HG03108 (cell line): ENCODE measurements around the gene TRIM15.
"Not testable (repeated sequence)": the region's sequence is repeated elsewhere in the genome, so short reads cannot be mapped to it uniquely, and the experiment has no call there.

Experiments used
- ATAC-seq: cut with Tn5 transposase; IDR thresholded peaks from one replicate; pipeline ENCODE4 v1.9.1; 2021; ENCODE audit warnings: moderate library complexity; ENCODE audit not compliant: unreplicated experiment

The TRIM15 gene

GRCh38 chr6:30162265-30163089, 869 bp upstream of the TRIM15 start:
- ATAC-seq, result no peak

GRCh38 chr6:30163918-30164654, 740 bp downstream of the TRIM15 start:
- ATAC-seq, result no peak

- ATAC-seq, result no peak
These were observed 1.4 kb downstream of the TRIM15 start for GRCh38 chr6:30164714-30165113.

- ATAC-seq, result not testable (repeated sequence)
These were observed 1.9 kb downstream of the TRIM15 start for GRCh38 chr6:30165238-30165637.

- ATAC-seq, result no peak
These were observed 3.8 kb downstream of the TRIM15 start for GRCh38 chr6:30167101-30167500.

- no peak for ATAC-seq
These were observed 5.4 kb downstream of the TRIM15 start for GRCh38 chr6:30168741-30169140.

- no peak for ATAC-seq
These were observed 6.6 kb downstream of the TRIM15 start for GRCh38 chr6:30169658-30170614.

GRCh38 chr6:30171677-30172471, 8.5 kb downstream of the TRIM15 start:
- ATAC-seq, result no peak

- no peak for ATAC-seq
These were observed 9.3 kb downstream of the TRIM15 start for GRCh38 chr6:30172681-30173080.

- no peak for ATAC-seq
These were observed 12.4 kb downstream of the TRIM15 start for GRCh38 chr6:30175765-30176164.

GRCh38 chr6:30178837-30179236, 15.5 kb downstream of the TRIM15 start:
- ATAC-seq, result no peak

- no peak for ATAC-seq
These were observed 16.8 kb downstream of the TRIM15 start for GRCh38 chr6:30180145-30180544.

- no peak for ATAC-seq
These were observed 21.2 kb downstream of the TRIM15 start for GRCh38 chr6:30184417-30185031.

- ATAC-seq, result no peak
These were observed 22.6 kb downstream of the TRIM15 start for GRCh38 chr6:30185846-30186484.

- no peak for ATAC-seq
These were observed 25.2 kb downstream of the TRIM15 start for GRCh38 chr6:30188541-30188940.

- ATAC-seq, result no peak
These were observed 28.7 kb downstream of the TRIM15 start for GRCh38 chr6:30192076-30192475.

- no peak for ATAC-seq
These were observed 31.7 kb downstream of the TRIM15 start for GRCh38 chr6:30194797-30195690.

GRCh38 chr6:30195951-30196350, 32.6 kb downstream of the TRIM15 start:
- no peak for ATAC-seq
